GM19467 (cell line): Measurements from ENCODE around the gene LEPR.
"Not testable (repeated sequence)": the region's sequence is repeated elsewhere in the genome, so short reads cannot be mapped to it uniquely, and the experiment has no call there.

Source experiments
- ATAC-seq: cut with Tn5 transposase; IDR thresholded peaks from one replicate; pipeline ENCODE4 v1.9.1; 2021; ENCODE audit warnings: mild to moderate bottlenecking, moderate library complexity; ENCODE audit not compliant: unreplicated experiment

Gene LEPR

GRCh38 chr1:65420590-65421350 is at the start of gene LEPR, which contains the start of gene LEPROT:
Gene LEPR (plus strand): TSS chr1:65420668. CDS start chr1:65565566, 144,898 bp downstream.
Gene LEPROT (plus strand): TSS chr1:65420668. CDS start chr1:65420725, 57 bp downstream.
- ATAC-seq = peak; percentile 58

- ATAC-seq = no peak
Measured at GRCh38 chr1:65371544-65371943, 48.9 kb upstream of the LEPR start.

- no peak for ATAC-seq
Measured at GRCh38 chr1:65372557-65372956, 47.9 kb upstream of the LEPR start.

- ATAC-seq = no peak
Measured at GRCh38 chr1:65377496-65378246, 42.8 kb upstream of the LEPR start.

- no peak for ATAC-seq
Measured at GRCh38 chr1:65378247-65378946, 42.1 kb upstream of the LEPR start.

GRCh38 chr1:65384426-65384825 is 36.0 kb upstream of the LEPR start:
- ATAC-seq = not testable (repeated sequence)

GRCh38 chr1:65386439-65386838 is 34.0 kb upstream of the LEPR start:
- ATAC-seq = no peak

- no peak for ATAC-seq
Measured at GRCh38 chr1:65387821-65388220, 32.6 kb upstream of the LEPR start.

- ATAC-seq = no peak
Measured at GRCh38 chr1:65388908-65389695, 31.4 kb upstream of the LEPR start.

- no peak for ATAC-seq
Measured at GRCh38 chr1:65392497-65392896, 28.0 kb upstream of the LEPR start.

GRCh38 chr1:65393347-65393746 is 27.1 kb upstream of the LEPR start:
- no peak for ATAC-seq

- no peak for ATAC-seq
Measured at GRCh38 chr1:65393928-65394327, 26.5 kb upstream of the LEPR start.

- no peak for ATAC-seq
Measured at GRCh38 chr1:65395887-65396612, 24.4 kb upstream of the LEPR start.

- no peak for ATAC-seq
Measured at GRCh38 chr1:65398083-65398482, 22.4 kb upstream of the LEPR start.

GRCh38 chr1:65399003-65399402 is 21.5 kb upstream of the LEPR start:
- ATAC-seq = no peak

- no peak for ATAC-seq
Measured at GRCh38 chr1:65401612-65402011, 18.9 kb upstream of the LEPR start.

GRCh38 chr1:65404941-65405340 is 15.5 kb upstream of the LEPR start:
- ATAC-seq = no peak

- no peak for ATAC-seq
Measured at GRCh38 chr1:65407877-65408276, 12.6 kb upstream of the LEPR start.

GRCh38 chr1:65409314-65409713 is 11.2 kb upstream of the LEPR start:
- no peak for ATAC-seq

- ATAC-seq = no peak
Measured at GRCh38 chr1:65409816-65410326, 10.6 kb upstream of the LEPR start.
